BLaER1 (cell line): ENCODE results near the gene MRI1.

ENCODE experiments used
- H3K27ac ChIP-seq: shearing (Covaris generic); formaldehyde crosslinking; 2 replicates; pipeline ENCODE4 v1.8.1; 2022
- H3K27me3 ChIP-seq: shearing (Covaris generic); formaldehyde crosslinking; 2 replicates; pipeline ENCODE4 v1.8.1; 2022
- H3K36me3 ChIP-seq: shearing (Covaris generic); formaldehyde crosslinking; 2 replicates; pipeline ENCODE4 v1.8.1; 2022
- H3K4me1 ChIP-seq: shearing (Covaris generic); formaldehyde crosslinking; 2 replicates; pipeline ENCODE4 v1.8.1; 2022
- H3K4me2 ChIP-seq: shearing (Covaris generic); formaldehyde crosslinking; 2 replicates; pipeline ENCODE4 v1.8.1; 2022
- H3K4me3 ChIP-seq: shearing (Covaris generic); formaldehyde crosslinking; 2 replicates; pipeline ENCODE4 v1.8.1; 2022
- H3K9ac ChIP-seq: shearing (Covaris generic); formaldehyde crosslinking; 2 replicates; pipeline ENCODE4 v1.8.1; 2022
- H3K9me3 ChIP-seq: shearing (Covaris generic); formaldehyde crosslinking; 2 replicates; pipeline ENCODE4 v1.8.1; 2022
- H4K20me1 ChIP-seq: shearing (Covaris generic); formaldehyde crosslinking; 2 replicates; pipeline ENCODE4 v1.8.1; 2022
- Cebpa-rat ChIP-seq: shearing (Covaris generic); IDR thresholded peaks from 2 replicates; pipeline ENCODE4 v1.8.1; 2022

The MRI1 gene

GRCh38 chr19:13799669-13800068 lies 35.3 kb downstream of the MRI1 start:
- Histone ChIP-seq H3K4me1 (peaks cover 16% of the 10 kb centered on the region), H3K36me3 (peaks cover 42% of the 10 kb centered on the region), H4K20me1 (peaks cover 14% of the 10 kb centered on the region), H3K27ac (no peak overlapping the region), H3K4me2 (no peak overlapping the region), H3K27me3 (no peaks in the 10 kb centered on the region), H3K9me3 (no peaks in the 10 kb centered on the region), H3K9ac (no peak overlapping the region), H3K4me3 (no peak overlapping the region)
- TF ChIP-seq Cebpa-rat, result no peak

GRCh38 chr19:13803038-13803437 lies 38.7 kb downstream of the MRI1 start:
- no peak overlapping the region for H3K4me2 ChIP-seq
- TF ChIP-seq Cebpa-rat, result no peak
- no peaks in the 10 kb centered on the region for H3K9me3 ChIP-seq
- H3K4me1 ChIP-seq, result no peaks in the 10 kb centered on the region
- no peak overlapping the region for H3K9ac ChIP-seq
- no peaks in the 10 kb centered on the region for H4K20me1 ChIP-seq
- no peak overlapping the region for H3K4me3 ChIP-seq
- H3K36me3 ChIP-seq, result peaks cover 75% of the 10 kb centered on the region
- H3K27ac ChIP-seq, result no peak overlapping the region
- no peaks in the 10 kb centered on the region for H3K27me3 ChIP-seq

GRCh38 chr19:13804830-13805683 lies 40.7 kb downstream of the MRI1 start:
- Histone ChIP-seq H4K20me1 (no peaks in the 10 kb centered on the region), H3K4me1 (no peaks in the 10 kb centered on the region), H3K27me3 (no peaks in the 10 kb centered on the region), H3K4me3 (no peak overlapping the region), H3K4me2 (no peak overlapping the region), H3K9me3 (no peaks in the 10 kb centered on the region), H3K27ac (no peak overlapping the region), H3K36me3 (peaks cover 82% of the 10 kb centered on the region), H3K9ac (no peak overlapping the region)
- TF ChIP-seq Cebpa-rat, result no peak

- Histone ChIP-seq H3K27ac (no peak overlapping the region), H3K4me1 (no peaks in the 10 kb centered on the region), H3K27me3 (no peaks in the 10 kb centered on the region), H4K20me1 (no peaks in the 10 kb centered on the region), H3K36me3 (peaks cover 87% of the 10 kb centered on the region), H3K9ac (no peak overlapping the region), H3K4me2 (no peak overlapping the region), H3K4me3 (no peak overlapping the region), H3K9me3 (no peaks in the 10 kb centered on the region)
- no peak for TF ChIP-seq Cebpa-rat
Measured at GRCh38 chr19:13806728-13807127, 42.4 kb downstream of the MRI1 start.

- no peak overlapping the region for H3K27ac ChIP-seq
- peaks cover 89% of the 10 kb centered on the region for H3K36me3 ChIP-seq
- no peak overlapping the region for H3K9ac ChIP-seq
- H3K4me1 ChIP-seq, result no peaks in the 10 kb centered on the region
- H3K4me3 ChIP-seq, result no peak overlapping the region
- no peaks in the 10 kb centered on the region for H3K9me3 ChIP-seq
- TF ChIP-seq Cebpa-rat, result no peak
- no peak overlapping the region for H3K4me2 ChIP-seq
- H4K20me1 ChIP-seq, result no peaks in the 10 kb centered on the region
- no peaks in the 10 kb centered on the region for H3K27me3 ChIP-seq
Measured at GRCh38 chr19:13807421-13808021, 43.2 kb downstream of the MRI1 start.

- H3K27me3 ChIP-seq, result no peaks in the 10 kb centered on the region
- no peak overlapping the region for H3K9ac ChIP-seq
- H3K36me3 ChIP-seq, result peaks cover 93% of the 10 kb centered on the region
- no peak overlapping the region for H3K27ac ChIP-seq
- TF ChIP-seq Cebpa-rat, result no peak
- H3K4me1 ChIP-seq, result no peaks in the 10 kb centered on the region
- H3K9me3 ChIP-seq, result no peaks in the 10 kb centered on the region
- no peak overlapping the region for H3K4me3 ChIP-seq
- H3K4me2 ChIP-seq, result no peak overlapping the region
- no peaks in the 10 kb centered on the region for H4K20me1 ChIP-seq
Measured at GRCh38 chr19:13808856-13809255, 44.5 kb downstream of the MRI1 start.

- H4K20me1 ChIP-seq, result no peaks in the 10 kb centered on the region
- no peak overlapping the region for H3K9ac ChIP-seq
- no peaks in the 10 kb centered on the region for H3K9me3 ChIP-seq
- H3K4me2 ChIP-seq, result no peak overlapping the region
- peaks cover 94% of the 10 kb centered on the region for H3K36me3 ChIP-seq
- H3K27me3 ChIP-seq, result no peaks in the 10 kb centered on the region
- H3K4me3 ChIP-seq, result no peak overlapping the region
- H3K4me1 ChIP-seq, result peaks cover 11% of the 10 kb centered on the region
- no peak for TF ChIP-seq Cebpa-rat
- no peak overlapping the region for H3K27ac ChIP-seq
Measured at GRCh38 chr19:13812544-13812943, 48.2 kb downstream of the MRI1 start.

GRCh38 chr19:13813147-13813546 lies 48.8 kb downstream of the MRI1 start:
- H4K20me1 ChIP-seq, result no peaks in the 10 kb centered on the region
- H3K36me3 ChIP-seq, result peaks cover 93% of the 10 kb centered on the region
- no peak overlapping the region for H3K9ac ChIP-seq
- H3K27me3 ChIP-seq, result no peaks in the 10 kb centered on the region
- H3K4me3 ChIP-seq, result no peak overlapping the region
- no peak overlapping the region for H3K27ac ChIP-seq
- TF ChIP-seq Cebpa-rat, result no peak
- H3K9me3 ChIP-seq, result no peaks in the 10 kb centered on the region
- H3K4me1 ChIP-seq, result peaks cover 14% of the 10 kb centered on the region
- no peak overlapping the region for H3K4me2 ChIP-seq

GRCh38 chr19:13814550-13814949 lies 50.2 kb downstream of the MRI1 start:
- peaks cover 88% of the 10 kb centered on the region for H3K36me3 ChIP-seq
- no peak for TF ChIP-seq Cebpa-rat

GRCh38 chr19:13817018-13817614 lies 52.8 kb downstream of the MRI1 start:
- H3K9me3 ChIP-seq, result no peaks in the 10 kb centered on the region
- H3K4me3 ChIP-seq, result no peak overlapping the region; the same call in 1 of the 2 replicates
- peaks cover 84% of the 10 kb centered on the region for H3K36me3 ChIP-seq
- no peak overlapping the region for H3K9ac ChIP-seq
- no peaks in the 10 kb centered on the region for H3K27me3 ChIP-seq
- peak overlapping the region; percentile 63 for H3K4me2 ChIP-seq
- no peaks in the 10 kb centered on the region for H4K20me1 ChIP-seq
- H3K27ac ChIP-seq, result peak overlapping the region; percentile 27; the same call in 1 of the 2 replicates
- peaks cover 17% of the 10 kb centered on the region for H3K4me1 ChIP-seq
- TF ChIP-seq Cebpa-rat, result no peak

More at GRCh38 chr19:13814550-13814949, 50.2 kb downstream of the MRI1 start:
- H3K4me2 ChIP-seq, result no peak overlapping the region
- peaks cover 14% of the 10 kb centered on the region for H3K4me1 ChIP-seq
- no peaks in the 10 kb centered on the region for H4K20me1 ChIP-seq
- no peak overlapping the region for H3K4me3 ChIP-seq
- H3K9me3 ChIP-seq, result no peaks in the 10 kb centered on the region
- no peaks in the 10 kb centered on the region for H3K27me3 ChIP-seq
- no peak overlapping the region for H3K27ac ChIP-seq
- no peak overlapping the region for H3K9ac ChIP-seq
